Endodermal cell (in vitro differentiated cells): ENCODE results near the gene TAMM41. TPM values are rescaled to one million over a fixed set of nuclear protein-coding genes. Genes with fewer than 3 reads are reported as not detected.
A peak's percentile ranks its signal among the peaks of the same experiment; 100 is the strongest.

Experiments
- DNase-seq: peaks from one replicate; pipeline ENCODE4 v3.0.0-alpha.2; 2017
- H3K27ac ChIP-seq: 2 replicates; pipeline ENCODE4 v1.5.1; 2013; ENCODE audit warnings: mild to moderate bottlenecking, low read depth, low read length, moderate library complexity
- H3K27me3 ChIP-seq: 2 replicates; pipeline ENCODE4 v1.6.1; 2013; ENCODE audit warnings: mild to moderate bottlenecking, low read length, moderate library complexity; ENCODE audit not compliant: insufficient read depth, control insufficient read depth, poor library complexity, severe bottlenecking
- H3K36me3 ChIP-seq: 2 replicates; pipeline ENCODE4 v1.7.0; 2013; ENCODE audit warnings: mild to moderate bottlenecking, low read length, moderate library complexity; ENCODE audit not compliant: control insufficient read depth, insufficient read depth
- H3K4me1 ChIP-seq: one replicate; pipeline ENCODE4 v1.7.0; 2013; ENCODE audit warnings: low read length; ENCODE audit not compliant: control insufficient read depth, insufficient read depth
- H3K4me3 ChIP-seq: 2 replicates; pipeline ENCODE4 v1.5.1; 2013; ENCODE audit warnings: mild to moderate bottlenecking, low read length, moderate library complexity
- H3K9ac ChIP-seq: 2 replicates; pipeline ENCODE4 v1.6.1; 2013; ENCODE audit warnings: mild to moderate bottlenecking, low read length, moderate library complexity; ENCODE audit not compliant: poor library complexity, severe bottlenecking; ENCODE audit errors: extremely low read depth
- H3K9me3 ChIP-seq: 2 replicates; pipeline ENCODE4 v1.6.1; 2013; ENCODE audit warnings: mild to moderate bottlenecking, low read length, moderate library complexity; ENCODE audit not compliant: control insufficient read depth
- H3K27ac Mint-ChIP-seq: 2 replicates; pipeline ENCODE4 v1.8.0; 2020; ENCODE audit warnings: mixed read lengths
- H3K27me3 Mint-ChIP-seq: 2 replicates; pipeline ENCODE4 v1.8.0; 2021; ENCODE audit warnings: mild to moderate bottlenecking, mixed read lengths; ENCODE audit not compliant: insufficient read depth
- H3K36me3 Mint-ChIP-seq: 2 replicates; pipeline ENCODE4 v1.8.0; 2020; ENCODE audit warnings: low read depth, mixed read lengths
- H3K4me1 Mint-ChIP-seq: 2 replicates; pipeline ENCODE4 v1.8.0; 2020; ENCODE audit warnings: mixed read lengths
- H3K4me3 Mint-ChIP-seq: 2 replicates; pipeline ENCODE4 v1.8.0; 2020; ENCODE audit warnings: mild to moderate bottlenecking, moderate library complexity, mixed read lengths
- H3K9me3 Mint-ChIP-seq: 2 replicates; pipeline ENCODE4 v1.8.0; 2020; ENCODE audit warnings: mild to moderate bottlenecking, mixed read lengths
- WGBS, 2 experiments: methylation state at CpG; one replicate each; pipeline versions ENCODE4 v1.1.5 to v1.1.7; 2013; ENCODE audit warnings: missing lambda C conversion rate in 2 of 2, mixed read lengths in 1 of 2; ENCODE audit not compliant: insufficient coverage in 1 of 2, insufficient read length in 1 of 2; 5-methylcytosine and 5-hydroxymethylcytosine counted together
- total RNA-seq, 2 donors: library from RNA; stranded (reverse); fragmentation: NEBNext Ultra II Directional in 1 of 2; extraction: Animal tissue kit (Norgen Biotek cat#: 25700) in 1 of 2; gene quantifications; 2 replicates in 1 of 2; 3 replicates in 1 of 2; pipeline ENCODE4 v1.2.1, GENCODE V29; 2021
- TF ChIP-seq, protein P1 (sequence below): fragments of 200-600 bp; sonication (generic); conservative IDR thresholded peaks from 2 replicates; pipeline ENCODE4 v1.5.0; 2021; ENCODE audit warnings: antibody characterized with exemption, mild to moderate bottlenecking

The TAMM41 gene
- total RNA-seq, 2 donors from 2014 or later: 28.5 to 31.9 TPM

DNA sequence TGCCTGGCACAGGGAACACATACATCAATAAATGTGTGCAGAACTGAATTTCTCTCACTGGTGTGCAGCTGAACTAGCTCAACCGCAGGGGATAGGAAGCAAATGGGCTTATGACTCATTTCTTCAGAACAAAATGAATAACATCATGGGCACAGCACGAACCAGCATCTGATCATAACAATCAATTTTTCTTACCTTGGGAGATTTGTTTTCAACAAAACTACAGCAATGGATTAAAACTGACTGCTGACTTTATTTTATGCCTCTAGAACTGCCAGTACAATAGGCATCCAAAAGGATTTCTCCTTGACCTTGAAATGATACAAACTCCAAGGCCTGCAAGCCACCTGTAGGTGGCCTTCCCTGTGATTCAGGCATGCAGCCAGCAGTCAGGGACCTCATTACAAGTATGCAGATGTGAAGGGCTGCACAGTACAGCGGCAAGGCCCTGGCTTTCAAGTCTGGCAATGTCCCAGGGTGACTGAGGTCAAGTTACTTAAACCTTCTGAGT is 26.1 kb downstream of the TAMM41 start:
- Mint-ChIP-seq H3K4me1 (no peaks in the 10 kb centered on the region), H3K27me3 (no peaks in the 10 kb centered on the region), H3K9me3 (no peaks in the 10 kb centered on the region), H3K27ac (no peak overlapping the region), H3K36me3 (peaks cover 60% of the 10 kb centered on the region), H3K4me3 (no peak overlapping the region)
- WGBS, 2 experiments: 86 to 93% methylated on average over 1 to 3 of the region's 3 CpGs
- Histone ChIP-seq H3K27me3 (no peaks in the 10 kb centered on the region), H3K9me3 (no peaks in the 10 kb centered on the region), H3K9ac (no peak overlapping the region), H3K36me3 (peaks cover 85% of the 10 kb centered on the region), H3K27ac (no peak overlapping the region), H3K4me3 (no peak overlapping the region), H3K4me1 (no peaks in the 10 kb centered on the region)
- TF ChIP-seq, protein P1, sequence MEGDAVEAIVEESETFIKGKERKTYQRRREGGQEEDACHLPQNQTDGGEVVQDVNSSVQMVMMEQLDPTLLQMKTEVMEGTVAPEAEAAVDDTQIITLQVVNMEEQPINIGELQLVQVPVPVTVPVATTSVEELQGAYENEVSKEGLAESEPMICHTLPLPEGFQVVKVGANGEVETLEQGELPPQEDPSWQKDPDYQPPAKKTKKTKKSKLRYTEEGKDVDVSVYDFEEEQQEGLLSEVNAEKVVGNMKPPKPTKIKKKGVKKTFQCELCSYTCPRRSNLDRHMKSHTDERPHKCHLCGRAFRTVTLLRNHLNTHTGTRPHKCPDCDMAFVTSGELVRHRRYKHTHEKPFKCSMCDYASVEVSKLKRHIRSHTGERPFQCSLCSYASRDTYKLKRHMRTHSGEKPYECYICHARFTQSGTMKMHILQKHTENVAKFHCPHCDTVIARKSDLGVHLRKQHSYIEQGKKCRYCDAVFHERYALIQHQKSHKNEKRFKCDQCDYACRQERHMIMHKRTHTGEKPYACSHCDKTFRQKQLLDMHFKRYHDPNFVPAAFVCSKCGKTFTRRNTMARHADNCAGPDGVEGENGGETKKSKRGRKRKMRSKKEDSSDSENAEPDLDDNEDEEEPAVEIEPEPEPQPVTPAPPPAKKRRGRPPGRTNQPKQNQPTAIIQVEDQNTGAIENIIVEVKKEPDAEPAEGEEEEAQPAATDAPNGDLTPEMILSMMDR: peak; percentile 62
- peak; percentile 47 for DNase-seq

DNA sequence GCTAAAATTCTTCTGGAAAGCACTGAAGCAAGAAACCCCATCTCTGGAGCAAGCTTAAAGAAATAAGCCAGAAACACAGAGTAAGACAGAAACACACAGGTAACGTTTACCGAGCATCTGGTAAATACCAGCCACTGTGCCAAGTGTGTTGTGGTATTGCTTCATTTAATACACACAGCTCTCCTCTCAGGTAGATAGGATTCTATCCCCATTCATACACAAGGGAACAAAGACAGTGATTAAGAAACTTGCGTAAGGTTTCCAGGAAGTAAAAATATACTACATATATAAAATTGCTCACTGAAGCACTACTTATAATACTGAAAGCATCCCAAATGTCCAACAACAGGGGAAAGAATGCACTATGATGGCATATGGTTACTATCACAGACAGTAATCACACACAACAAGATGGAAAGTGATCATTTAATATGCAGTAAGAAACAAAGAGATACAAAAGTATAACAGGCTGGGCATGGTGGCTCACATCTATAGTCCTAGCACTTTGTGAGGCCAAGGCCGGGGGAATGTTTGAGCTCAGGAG is 27.5 kb downstream of the TAMM41 start:
- TF ChIP-seq, protein P1: no peak
- Histone ChIP-seq H3K27ac (no peak overlapping the region), H3K4me1 (no peaks in the 10 kb centered on the region), H3K9me3 (no peaks in the 10 kb centered on the region), H3K27me3 (no peaks in the 10 kb centered on the region), H3K36me3 (peaks cover 85% of the 10 kb centered on the region), H3K9ac (no peak overlapping the region), H3K4me3 (no peak overlapping the region)
- Mint-ChIP-seq H3K27me3 (no peaks in the 10 kb centered on the region), H3K27ac (no peak overlapping the region), H3K36me3 (peaks cover 56% of the 10 kb centered on the region), H3K4me1 (no peaks in the 10 kb centered on the region), H3K9me3 (no peaks in the 10 kb centered on the region), H3K4me3 (no peak overlapping the region)
- no peak for DNase-seq
- WGBS, 2 experiments: 97 to 100% methylated on average over 3 to 4 of the region's 4 CpGs

DNA sequence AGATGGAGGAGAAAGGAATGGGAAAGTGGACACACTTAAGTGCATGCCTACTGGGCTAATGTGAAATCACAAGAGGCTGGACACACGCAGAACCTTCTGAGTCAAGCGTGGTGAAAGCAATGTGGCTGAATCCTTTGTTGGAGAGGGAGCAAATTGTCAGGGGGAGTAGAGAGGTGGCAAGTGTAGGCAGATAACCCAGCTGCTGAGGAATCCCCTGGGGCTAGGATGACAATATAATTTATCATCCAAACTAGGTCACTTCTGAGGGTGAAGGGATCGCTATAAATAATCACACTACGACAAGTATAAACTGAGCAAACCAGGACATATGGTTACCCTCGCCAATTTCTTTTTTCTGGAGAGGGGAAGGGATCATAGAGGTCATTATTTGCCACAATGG is 28.7 kb downstream of the TAMM41 start:
- Mint-ChIP-seq H3K9me3 (no peaks in the 10 kb centered on the region), H3K4me1 (no peaks in the 10 kb centered on the region), H3K27ac (no peak overlapping the region), H3K36me3 (peaks cover 53% of the 10 kb centered on the region), H3K4me3 (no peak overlapping the region), H3K27me3 (no peaks in the 10 kb centered on the region)
- Histone ChIP-seq H3K27ac (peak overlapping the region; percentile 14), H3K9ac (no peak overlapping the region), H3K4me3 (no peak overlapping the region), H3K9me3 (no peaks in the 10 kb centered on the region), H3K36me3 (peaks cover 84% of the 10 kb centered on the region), H3K4me1 (no peaks in the 10 kb centered on the region), H3K27me3 (no peaks in the 10 kb centered on the region)
- TF ChIP-seq, protein P1: no peak
- DNase-seq: no peak
- 57 to 82% methylated on average over 2 to 5 of the region's 5 CpGs for WGBS, 2 experiments
